Activated CD4-positive, CD25-positive, alpha-beta regulatory T cell treated with anti-CD3 and anti-CD28 coated beads, Interleukin-2, amount 50 U/mL, for 72 hours (primary cell): ENCODE measurements around the gene FRRS1L.

ENCODE experiments used
- DNase-seq: peaks from one replicate; pipeline ENCODE4 v3.0.0; 2021

FRRS1L gene

GRCh38 chr9:109100543-109101201 is 66.4 kb downstream of the FRRS1L start:
- no peak for DNase-seq

GRCh38 chr9:109098960-109099308 is 68.1 kb downstream of the FRRS1L start:
- DNase-seq, result no peak

GRCh38 chr9:109098171-109098959 is 68.7 kb downstream of the FRRS1L start:
- DNase-seq, result no peak

- DNase-seq, result no peak
Observed at GRCh38 chr9:109097146-109097545, 69.9 kb downstream of the FRRS1L start.

GRCh38 chr9:109095321-109095720 is 71.7 kb downstream of the FRRS1L start:
- no peak for DNase-seq

GRCh38 chr9:109094268-109094667 is 72.8 kb downstream of the FRRS1L start:
- DNase-seq, result no peak

GRCh38 chr9:109092587-109092986 is 74.5 kb downstream of the FRRS1L start:
- DNase-seq, result no peak

- no peak for DNase-seq
Observed at GRCh38 chr9:109092051-109092580, 74.9 kb downstream of the FRRS1L start.

GRCh38 chr9:109088221-109088620 is 78.8 kb downstream of the FRRS1L start:
- DNase-seq, result no peak

- no peak for DNase-seq
Observed at GRCh38 chr9:109087795-109088194, 79.3 kb downstream of the FRRS1L start.

- no peak for DNase-seq
Observed at GRCh38 chr9:109086221-109086620, 80.8 kb downstream of the FRRS1L start.

GRCh38 chr9:109085510-109085909 is 81.5 kb downstream of the FRRS1L start:
- DNase-seq, result no peak

- DNase-seq, result no peak
Observed at GRCh38 chr9:109083813-109084405, 83.1 kb downstream of the FRRS1L start.

GRCh38 chr9:109083141-109083540 is 83.9 kb downstream of the FRRS1L start:
- no peak for DNase-seq

- no peak for DNase-seq
Observed at GRCh38 chr9:109082091-109082620, 84.9 kb downstream of the FRRS1L start.
